DMS153 (cell line): Measurements from ENCODE around the gene ITGAE.
"Not testable (repeated sequence)": the region's sequence is repeated elsewhere in the genome, so short reads cannot be mapped to it uniquely, and the experiment has no call there.

ENCODE experiments used
- DNase-seq: peaks from one replicate; lab custom pipeline; 2025; lab: John Stamatoyannopoulos, UW

ITGAE gene

DNA sequence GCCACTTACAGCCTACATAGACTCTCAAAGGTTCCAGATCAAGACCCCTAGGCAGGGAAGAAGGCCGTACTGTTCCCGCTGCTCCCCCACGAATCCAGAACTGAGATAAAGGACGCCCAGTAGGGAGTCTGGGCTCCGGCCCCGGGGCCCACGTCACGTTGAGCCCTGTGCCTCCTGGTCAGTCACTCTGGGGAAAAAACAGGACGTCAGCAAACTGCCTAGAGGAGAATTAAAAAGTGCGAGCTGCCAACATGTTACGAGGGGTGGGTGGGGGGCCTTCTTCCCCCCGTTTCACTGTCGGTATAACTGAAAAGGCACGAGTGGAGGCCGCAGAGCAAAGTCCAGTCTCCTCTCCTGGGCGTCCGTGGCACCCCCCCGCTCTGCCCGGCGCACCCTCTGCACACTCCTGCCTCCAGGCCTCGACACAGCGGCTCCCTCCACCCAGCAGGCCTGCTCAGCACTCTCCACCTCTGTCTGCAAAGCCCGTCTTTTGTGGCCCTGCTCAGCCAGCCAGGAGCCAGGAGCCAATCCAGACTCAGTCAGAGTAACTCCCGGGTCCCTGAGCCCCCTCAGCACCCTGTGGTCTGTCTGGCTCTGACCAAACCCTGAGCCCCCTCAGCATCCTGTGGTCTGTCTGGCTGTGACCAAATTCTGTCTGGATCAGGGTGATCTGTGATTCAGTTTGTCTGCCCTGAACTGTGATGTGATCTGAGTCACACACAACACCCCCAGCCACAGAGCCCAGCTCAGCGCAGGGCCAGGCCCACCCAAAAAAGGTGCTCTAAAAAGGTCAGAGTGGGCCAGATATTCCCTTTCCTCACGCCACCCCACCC is 6.2 kb downstream of the ITGAE start:
- no peak for DNase-seq

DNA sequence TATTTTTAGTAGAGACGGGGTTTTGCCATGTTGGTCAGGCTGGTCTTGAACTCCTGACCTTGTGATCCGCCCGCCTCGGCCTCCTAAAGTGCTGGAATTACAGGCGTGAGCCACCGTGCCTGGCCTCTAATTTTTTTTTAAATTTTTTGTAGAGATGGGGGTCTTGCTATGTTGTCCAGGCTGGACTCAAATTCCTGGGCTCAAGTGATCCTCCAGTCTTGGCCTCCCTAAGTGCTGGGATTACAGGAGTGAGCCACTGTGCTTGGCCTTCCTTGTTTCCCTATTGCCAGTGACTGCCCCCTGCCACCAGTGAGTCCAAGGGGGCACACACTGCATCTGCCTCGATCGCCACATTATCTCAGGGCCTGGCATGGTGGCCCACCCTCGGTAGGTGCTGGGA is 6.8 kb downstream of the ITGAE start:
- not testable (repeated sequence) for DNase-seq

DNA sequence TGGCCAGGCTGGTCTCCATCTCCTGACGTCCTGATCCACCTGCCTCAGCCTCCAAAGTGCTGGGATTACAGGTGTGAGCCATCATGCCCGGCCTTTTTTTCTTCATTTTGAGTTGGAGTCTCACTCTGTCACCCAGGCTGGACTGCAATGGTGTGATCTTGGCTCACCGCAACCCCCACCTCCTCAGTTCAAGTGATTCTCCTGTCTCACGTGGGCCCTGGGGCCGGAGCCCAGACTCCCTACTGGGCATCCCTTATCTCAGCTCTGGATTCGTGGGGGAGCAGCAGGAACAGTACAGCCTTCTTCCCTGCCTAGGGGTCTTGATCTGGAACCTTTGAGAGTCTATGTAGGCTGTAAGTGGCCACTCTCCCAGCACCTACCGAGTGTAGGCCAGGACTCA is 7.7 kb downstream of the ITGAE start:
- not testable (repeated sequence) for DNase-seq

DNA sequence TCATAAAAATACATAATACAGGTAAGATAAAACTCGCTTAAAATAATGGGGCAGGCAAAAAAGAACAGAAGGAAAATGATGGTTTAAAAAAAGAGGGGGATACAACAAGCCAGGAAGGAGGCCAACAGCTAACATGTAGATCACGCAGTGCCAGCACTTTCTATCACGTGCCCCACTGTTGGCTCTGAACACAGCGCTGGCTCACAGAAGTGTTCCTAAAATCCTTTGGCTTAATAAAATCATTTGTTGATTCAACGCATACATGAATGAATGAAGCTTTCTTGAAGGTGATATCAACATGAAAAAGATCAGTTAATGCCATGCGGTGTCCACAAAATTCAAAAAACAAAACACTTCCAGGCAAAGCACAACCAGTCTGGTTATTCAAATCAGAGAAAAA is 8.5 kb downstream of the ITGAE start:
- DNase-seq, result no peak

DNA sequence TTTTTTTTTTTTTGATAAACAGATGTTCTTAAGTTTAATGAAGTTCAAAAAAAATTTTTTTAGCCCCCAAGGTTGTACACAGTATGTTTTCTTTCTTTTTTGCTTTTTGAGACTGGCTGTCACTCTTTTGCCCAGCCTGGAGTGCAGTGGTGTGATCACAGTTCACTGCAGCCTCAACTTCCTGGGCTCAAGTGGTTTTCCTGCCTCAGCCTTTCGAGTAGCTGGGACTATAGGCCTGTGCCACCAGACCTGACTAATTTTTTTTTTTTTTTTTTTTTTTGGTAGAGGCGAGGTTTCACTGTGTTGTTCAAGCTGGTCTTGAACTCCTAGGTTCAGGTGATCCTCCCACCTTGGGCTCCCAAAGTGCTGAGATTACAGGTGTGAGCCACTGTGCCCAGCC is 12.8 kb downstream of the ITGAE start:
- DNase-seq, result no peak

DNA sequence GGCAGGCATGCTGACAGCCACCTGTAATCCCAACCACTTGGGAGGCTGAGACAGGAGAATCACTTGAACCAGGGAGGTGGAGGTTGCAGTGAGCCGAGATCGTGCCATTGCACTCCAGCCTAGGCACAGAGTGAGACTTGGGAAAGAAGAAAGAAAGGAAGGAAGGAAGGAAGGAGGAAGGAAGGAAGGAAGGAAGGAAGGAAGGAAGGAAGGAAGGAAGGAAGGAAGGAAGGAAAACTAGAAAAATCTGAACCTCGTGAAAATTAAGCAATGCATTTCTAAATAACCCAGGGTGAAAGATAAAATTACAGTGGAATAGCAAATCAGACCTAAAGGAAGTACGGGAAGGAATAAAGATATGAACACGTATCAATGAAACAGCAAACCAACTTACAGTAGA is 15.7 kb downstream of the ITGAE start:
- not testable (repeated sequence) for DNase-seq

DNA sequence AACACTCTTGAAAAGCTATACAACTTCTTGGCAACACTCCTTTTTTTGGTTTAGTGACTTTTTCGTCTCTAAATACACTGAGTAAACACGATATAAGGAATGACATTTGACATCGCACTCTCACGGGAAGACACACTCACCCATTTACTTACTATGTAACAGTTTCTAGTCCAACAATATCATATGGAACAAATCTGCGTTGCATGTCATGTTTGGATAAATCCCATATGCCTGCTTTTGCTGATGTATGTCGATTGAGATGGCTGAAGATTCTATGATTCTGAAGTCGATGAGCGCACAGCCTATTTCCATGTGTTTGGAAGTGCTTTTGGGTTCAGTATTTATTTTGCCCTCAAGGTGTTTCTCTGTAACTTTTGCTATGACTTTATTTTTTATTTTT is 18.2 kb downstream of the ITGAE start:
- no peak for DNase-seq

DNA sequence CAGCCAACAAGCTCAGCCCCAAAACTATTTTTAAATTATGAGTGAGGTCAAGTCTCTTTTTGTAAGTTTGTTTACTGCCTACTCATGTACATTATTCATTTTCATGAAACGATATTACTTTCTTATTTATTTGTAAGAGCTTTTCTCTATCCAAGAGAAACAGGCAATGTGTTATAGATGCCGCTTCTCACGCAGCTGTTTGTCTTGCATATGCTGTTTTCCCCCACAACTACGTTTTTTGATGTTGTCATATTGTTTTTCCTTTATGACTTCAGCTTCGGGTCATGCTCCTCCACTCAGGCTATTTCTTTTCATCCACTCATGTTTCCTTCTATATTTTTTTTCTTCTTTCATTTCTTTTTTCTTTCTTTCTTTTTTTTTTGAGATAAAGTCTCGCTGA is 20.0 kb downstream of the ITGAE start:
- no peak for DNase-seq

DNA sequence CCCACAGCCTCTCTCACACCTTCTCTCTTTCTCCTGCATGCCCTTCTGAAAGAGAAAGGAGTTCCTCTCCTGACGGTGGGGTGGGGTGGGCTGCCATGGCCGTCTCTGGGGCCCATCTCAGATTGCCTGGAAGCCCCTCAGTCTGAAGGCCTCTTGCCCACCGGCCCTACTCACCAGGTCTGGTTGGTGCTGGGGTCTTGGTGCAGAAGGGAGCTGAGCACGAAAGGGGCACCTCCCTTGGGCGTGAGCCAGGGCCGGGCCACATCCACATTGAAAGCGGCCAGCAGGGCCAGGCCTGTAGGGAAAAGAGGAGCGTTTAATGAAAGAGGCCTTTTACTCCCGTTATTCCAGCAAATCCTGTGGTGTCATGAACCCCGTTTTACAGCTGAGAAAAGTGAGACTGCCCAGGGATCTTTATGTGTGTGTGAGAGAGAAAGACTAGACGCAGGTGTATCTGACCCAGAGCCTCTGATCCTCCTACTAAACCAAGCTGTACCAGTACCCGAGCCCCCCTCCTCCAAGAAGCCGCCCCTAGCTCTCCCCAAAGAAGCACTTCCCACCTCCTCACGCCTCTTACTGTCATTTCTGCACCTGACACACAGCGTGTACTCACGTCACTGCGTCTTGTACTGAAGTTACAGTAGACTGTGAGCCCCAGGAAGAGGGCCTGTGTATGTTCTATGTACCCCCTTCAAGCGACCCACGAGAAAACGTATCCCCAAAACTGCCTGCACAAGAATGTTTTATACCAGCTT is 23.4 kb downstream of the ITGAE start:
- no peak for DNase-seq

DNA sequence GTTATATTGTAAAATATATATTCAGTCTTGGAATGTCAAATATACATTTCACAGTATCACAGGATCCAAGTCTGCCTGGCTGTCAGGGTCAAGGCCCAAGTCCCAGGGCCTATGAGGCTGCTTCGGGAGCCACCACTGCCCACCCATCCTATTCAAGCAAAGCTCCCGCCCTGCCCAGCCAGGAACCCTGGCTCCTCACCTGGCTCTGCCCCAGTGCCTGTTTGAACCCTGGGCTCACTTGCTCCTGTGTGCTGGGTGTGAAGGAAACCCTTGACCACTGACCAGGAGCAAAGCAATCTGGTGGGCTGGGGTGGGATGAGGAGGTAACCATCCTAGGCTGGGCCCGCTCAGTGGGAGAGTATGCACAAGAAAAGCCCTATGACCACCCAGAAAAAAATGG is 27.0 kb downstream of the ITGAE start:
- no peak for DNase-seq

DNA sequence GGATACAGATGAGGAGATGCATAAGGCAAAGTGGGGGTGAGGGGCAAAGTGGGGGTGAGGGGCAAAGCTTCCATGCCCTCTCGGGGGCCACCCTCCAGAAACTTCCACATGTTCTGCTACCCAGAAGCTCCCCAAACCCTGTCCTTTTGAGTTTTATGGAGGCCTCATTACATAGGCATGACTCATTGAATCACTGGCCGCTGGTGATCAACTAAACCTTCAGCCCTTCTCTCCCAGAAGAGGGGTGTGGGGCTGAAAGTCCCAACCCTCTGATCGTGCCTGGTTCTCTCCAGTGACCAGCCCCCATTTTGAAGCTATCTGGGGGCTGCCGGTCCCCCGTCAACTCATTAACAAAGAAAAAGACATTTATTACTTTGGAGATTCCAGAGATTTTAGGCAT is 27.5 kb downstream of the ITGAE start:
- no peak for DNase-seq

DNA sequence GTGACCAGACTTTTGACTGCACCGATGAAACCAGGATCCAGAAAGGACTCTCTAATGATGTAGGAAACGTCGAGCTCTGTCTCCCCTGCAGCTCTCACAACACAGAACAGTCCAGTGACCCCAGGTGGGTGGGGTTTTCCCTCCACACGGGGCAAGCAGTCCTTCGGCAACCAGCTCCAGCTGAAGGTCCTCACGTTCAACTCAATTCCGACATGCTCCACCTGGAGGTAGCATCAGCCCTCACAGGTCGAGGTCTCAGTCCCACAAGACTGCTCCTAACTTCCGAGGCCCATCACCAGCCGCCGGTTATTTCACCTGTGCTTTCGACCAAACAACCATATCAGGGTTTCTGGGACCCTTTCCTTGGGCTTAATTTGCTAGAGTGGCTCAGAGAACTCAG is 28.2 kb downstream of the ITGAE start:
- DNase-seq, result no peak

DNA sequence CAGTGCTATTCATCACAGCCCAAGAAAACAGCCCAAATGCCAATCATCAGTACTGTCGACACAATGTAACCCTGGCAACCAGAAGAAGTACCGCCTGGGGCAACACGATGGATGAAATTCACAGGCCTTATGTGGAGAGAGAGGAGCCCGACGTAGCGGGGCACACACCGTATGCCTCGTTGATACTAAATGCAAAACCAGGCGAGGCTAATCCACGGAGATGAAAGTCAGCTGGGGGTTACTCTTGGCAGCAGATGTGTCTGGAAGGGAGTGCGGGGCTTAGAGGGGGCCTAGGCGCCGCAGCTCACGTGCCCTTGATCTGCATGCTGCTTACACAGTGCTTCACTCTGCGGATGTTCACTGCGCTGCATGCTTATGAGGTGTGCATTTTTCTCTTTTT is 29.8 kb downstream of the ITGAE start:
- no peak for DNase-seq

DNA sequence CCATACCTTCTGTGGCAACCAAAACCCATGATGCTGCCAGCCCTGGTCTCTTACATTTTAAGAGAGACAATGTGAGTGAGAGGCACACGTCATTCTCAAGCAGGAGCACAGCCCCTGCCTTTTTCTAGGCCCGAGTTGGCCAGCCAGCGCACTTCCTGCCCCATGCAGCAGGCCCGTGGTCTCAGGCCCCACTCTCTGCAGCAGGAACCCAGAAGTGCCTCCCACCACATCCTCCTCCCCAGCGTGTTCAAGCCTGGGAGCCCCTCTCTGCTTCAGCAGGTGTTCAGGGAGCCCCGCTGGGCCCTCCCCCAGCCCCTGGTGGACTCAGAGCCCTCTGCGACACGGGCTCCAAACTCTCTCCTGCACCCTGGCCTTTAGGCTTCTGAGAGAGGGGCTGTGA is 30.5 kb downstream of the ITGAE start:
- DNase-seq, result no peak

DNA sequence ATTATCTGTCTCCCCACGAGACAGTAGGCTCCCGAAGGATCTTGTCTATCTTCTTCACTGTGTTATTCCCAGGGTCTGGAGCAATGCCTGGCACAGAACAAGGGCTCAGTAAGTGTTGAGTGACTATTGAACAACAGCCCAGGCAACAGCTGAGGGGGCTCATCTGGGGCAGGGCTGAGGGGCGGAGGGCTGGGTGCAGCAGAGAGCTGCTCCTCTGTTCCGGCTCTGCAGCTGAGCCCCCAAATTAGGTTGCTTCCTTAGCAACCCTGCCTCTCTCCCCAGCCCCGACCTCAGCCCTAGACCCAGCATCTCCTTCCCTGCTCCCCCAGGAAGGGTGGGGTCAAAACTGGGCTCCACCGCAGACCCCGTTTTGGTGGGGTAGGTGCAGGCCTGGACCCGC is 32.2 kb downstream of the ITGAE start:
- DNase-seq, result no peak

DNA sequence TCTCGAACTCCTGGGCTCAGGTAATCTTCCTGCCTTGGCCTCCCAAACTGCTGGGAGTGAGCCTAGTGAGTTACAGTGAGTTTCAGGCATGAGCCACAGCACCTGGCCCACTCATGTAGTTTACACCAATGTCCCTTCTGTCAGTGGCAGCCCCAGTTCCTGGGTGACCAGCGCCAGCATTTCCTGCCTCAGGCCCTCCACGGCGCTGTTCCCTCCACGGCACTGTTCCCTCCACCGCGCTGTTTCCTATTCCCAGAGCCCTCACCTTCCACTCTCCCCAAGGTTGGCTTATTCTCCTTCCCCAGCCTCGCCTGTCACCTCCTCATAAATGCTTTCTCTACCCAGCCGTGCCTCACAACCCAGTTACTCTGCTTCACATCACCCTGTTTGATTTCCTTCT is 32.6 kb downstream of the ITGAE start:
- no peak for DNase-seq

DNA sequence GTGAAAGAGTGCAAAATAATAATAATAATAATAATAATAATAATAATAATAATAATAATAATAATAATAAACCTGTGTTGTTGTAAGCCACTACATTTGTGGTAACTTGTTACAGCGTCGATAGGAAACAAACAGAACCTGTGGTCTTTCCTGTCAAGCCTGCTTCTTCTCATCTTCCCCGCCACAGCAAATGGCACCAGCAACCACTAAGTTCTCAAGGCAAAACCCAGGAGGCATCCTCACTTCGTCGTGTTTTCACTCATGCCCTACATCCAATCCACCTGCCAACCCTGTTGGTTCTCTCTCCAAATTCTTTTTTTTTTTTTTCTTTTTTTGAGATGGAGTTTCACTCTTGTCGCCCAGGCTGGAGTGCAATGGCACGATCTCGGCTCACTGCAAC is 34.2 kb downstream of the ITGAE start:
- DNase-seq, result no peak

DNA sequence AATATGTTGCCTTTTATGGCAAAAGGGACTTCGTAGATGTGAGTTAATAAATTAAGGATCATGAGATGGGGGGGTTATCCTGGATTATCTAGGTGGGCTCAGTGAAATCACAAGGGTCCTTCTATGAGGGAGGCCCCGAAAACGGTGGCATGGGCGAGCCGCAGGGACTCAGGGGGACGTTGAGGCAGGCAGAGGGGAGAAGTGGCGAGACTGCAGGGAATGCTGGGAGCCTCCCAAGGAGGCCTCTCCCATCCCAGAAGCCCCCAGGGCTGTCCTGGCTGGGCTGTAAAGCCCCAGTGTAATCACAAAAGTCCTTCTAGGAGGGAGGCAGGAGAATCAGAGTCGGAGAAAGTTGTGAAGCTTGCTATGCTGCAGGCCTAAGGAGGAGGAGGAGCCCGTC is 35.0 kb downstream of the ITGAE start:
- no peak for DNase-seq

DNA sequence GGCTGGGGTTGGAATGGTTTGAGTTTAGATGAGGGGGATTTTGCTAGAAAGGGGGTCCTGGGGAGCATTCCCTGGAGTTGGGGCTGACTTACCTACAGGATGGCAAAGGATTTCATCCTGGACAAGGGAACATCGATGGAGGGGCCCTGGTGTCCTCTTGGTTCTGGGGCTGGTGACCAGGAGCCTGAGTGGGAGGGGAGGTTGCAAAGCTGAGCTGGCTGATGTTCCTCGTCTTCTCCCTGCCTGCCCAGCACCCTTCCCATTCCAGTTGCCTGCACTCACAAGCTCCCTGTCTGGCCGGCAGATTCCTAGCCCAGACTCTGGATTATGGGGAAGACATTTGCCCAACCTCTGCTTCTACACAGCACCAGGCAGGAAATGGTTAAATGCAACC is 37.2 kb downstream of the ITGAE start:
- DNase-seq, result no peak

DNA sequence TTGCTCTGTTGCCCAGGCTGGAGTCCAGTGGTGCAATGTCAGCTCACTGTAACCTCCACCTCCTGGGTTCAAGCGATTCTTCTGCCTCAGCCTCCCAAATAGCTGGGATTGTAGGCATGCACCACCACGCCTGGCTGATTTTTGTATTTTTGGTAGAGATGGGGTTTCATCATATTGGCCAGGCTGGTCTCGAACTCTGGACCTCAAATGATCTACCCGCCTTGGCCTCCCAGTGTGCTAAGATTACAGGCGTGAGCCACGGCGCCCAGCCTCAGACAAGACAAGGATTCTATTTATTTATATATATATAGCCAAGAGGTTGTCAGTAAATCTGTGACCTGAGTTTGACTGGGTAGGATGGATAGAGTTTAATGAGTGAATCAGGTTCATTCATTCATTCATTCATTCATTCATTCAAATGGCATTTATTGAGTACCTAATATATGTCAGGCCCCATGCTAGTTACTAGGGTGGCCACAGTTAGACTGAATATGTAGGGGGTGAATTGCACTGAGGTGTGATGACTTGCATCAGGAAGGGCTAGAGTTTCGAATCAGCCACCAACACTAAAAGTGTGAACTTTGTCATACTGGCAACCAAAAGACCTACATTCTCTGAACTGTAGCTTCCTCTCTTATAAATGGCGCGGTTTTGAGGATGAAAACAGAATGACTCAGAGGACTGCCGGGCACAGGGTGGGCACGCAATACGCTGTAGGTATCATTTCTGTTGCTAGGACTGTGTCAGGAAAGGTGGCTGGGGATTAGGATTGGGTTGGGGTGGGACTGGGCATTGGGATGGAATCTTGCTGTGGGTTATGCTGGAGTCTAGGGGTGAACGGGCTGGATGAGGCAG is 37.8 kb downstream of the ITGAE start:
- DNase-seq, result no peak

DNA sequence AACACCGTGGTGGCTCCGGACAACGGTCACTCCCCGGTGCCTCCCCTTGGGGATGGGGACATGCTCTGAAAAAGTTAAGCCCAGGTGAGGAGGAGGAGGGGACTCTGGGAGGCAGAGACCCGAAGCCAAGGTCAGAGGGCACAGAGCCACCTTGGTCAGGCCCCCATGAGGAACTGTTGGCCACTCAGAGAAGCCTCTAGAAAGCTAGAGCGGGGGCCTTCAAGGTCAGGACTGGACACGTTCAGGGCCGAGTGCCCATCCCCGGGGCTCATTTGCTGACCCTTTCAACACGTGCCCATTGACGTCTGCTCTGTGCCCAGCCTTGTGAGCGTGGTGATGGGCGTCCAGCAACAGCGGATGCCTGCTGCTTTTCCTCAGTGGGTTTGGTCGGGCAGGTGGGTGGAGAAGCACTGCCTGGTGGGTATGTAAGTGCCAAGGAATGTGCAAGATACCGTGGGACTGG is 39.0 kb downstream of the ITGAE start:
- DNase-seq, result no peak

DNA sequence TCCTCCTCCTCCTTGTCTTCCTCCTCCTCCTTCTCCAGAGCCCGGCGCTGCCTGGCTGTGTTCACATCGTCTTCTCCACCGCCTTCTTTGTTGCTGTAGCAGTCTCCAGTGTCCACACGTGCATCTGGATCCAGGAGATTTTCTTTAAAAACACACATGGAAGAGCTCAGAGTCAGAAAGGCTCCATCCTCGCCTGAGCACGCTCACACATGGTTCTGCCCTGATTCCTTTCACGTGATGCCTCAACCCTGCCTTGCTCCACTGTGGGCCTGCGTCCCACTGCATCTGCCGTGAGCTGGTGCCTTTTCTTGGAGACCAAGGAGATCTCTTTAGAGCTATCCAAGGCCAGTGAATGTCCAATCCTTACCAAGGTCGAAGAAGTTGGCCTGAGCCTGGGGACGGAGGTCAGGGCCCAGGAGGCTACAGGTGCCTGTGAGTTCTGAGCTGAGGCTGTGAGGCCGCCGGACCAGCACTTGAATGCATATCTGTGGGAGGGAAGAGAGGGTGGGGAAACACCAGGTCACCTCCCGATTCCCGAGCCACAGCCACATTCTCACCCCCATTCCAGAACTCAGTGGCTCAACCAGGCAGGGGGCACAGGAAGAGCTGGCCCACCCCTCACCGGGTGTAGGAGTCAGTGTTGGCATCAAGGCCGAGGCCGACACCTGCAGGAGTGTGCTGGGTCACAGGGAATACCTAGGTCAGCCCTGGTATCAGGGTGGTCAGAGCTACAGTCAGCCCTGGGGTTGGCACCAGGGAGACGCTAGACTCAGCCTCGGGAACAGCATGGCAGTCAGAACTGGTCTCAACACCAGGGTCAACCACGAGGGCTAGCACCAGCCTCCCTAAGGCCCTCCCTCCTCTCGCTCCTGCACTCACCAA is 39.7 kb downstream of the ITGAE start:
- DNase-seq, result no peak
